ENCODE data around the gene VSNL1. TPM values are rescaled to one million over a fixed set of nuclear protein-coding genes. Genes with fewer than 3 reads are reported as not detected.

VSNL1 gene
- total RNA-seq, 3 donors from 2014 or later, result not detected

- Mint-ChIP-seq H3K27me3 (ENCODE audit: low read depth) (peaks cover 1% of the 10 kb centered on the region), H3K36me3 (ENCODE audit: insufficient read depth) (no peaks in the 10 kb centered on the region), H3K4me3 (no peak overlapping the region), H3K9me3 (no peaks in the 10 kb centered on the region), H3K4me1 (ENCODE audit: low read depth) (no peaks in the 10 kb centered on the region)
- ATAC-seq (no peak), DNase-seq (no peak)
These were observed 81.3 kb downstream of the VSNL1 start for GRCh38 chr2:17621781-17622180.

DNA sequence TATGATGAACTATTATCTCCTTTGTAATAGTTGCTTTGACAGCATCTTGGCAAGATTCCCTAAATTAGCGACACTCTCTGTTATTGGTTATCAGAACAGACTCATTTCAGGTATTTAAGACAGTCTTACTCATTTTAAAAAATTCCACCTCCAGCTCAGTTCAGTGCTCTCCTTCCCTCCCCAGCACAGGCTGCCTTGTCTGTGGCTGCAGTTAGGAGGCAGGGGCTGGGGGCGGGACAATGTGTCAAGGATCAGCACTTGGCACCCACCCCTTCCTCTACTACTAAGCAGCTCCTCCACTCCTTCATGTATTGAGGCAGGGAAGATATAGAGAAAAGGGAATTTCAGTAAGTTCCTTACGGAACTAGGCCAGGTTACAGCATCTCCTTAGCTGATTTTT, 85.0 kb downstream of the VSNL1 start:
- H3K36me3 Mint-ChIP-seq (ENCODE audit: insufficient read depth), result no peaks in the 10 kb centered on the region
- H3K9me3 Mint-ChIP-seq, result no peaks in the 10 kb centered on the region
- no peak for ATAC-seq
- H3K4me3 Mint-ChIP-seq, result no peak overlapping the region
- DNase-seq, result no peak
- H3K27me3 Mint-ChIP-seq (ENCODE audit: low read depth), result peaks cover 1% of the 10 kb centered on the region
- no peaks in the 10 kb centered on the region for H3K4me1 Mint-ChIP-seq (ENCODE audit: low read depth)

DNA sequence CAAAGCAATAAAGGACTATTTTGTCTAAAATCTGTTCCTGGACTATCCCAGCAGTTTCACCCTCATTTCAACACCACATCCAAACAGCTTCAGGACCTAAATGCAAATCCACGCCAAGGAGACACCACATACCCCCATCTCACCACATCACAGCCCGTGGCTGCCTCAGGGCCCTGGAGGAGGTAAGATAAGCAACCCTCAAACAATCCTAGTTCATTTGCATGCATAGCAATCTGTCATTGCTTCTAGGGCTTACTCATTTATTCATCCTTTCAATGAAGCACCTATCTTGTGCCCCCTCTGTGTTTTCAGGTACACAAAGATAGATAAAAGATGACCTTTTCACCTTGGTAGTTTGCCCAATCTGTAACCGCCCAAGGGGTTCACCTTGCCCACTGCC, 86.5 kb downstream of the VSNL1 start:
- no peaks in the 10 kb centered on the region for H3K36me3 Mint-ChIP-seq (ENCODE audit: insufficient read depth)
- H3K9me3 Mint-ChIP-seq, result no peaks in the 10 kb centered on the region
- H3K4me3 Mint-ChIP-seq, result no peak overlapping the region
- no peak for ATAC-seq
- peaks cover 1% of the 10 kb centered on the region for H3K27me3 Mint-ChIP-seq (ENCODE audit: low read depth)
- no peak for DNase-seq
- H3K4me1 Mint-ChIP-seq (ENCODE audit: low read depth), result no peaks in the 10 kb centered on the region

GRCh38 chr2:17627434-17627833, 86.9 kb downstream of the VSNL1 start:
- no peaks in the 10 kb centered on the region for H3K36me3 Mint-ChIP-seq (ENCODE audit: insufficient read depth)
- peaks cover 1% of the 10 kb centered on the region for H3K27me3 Mint-ChIP-seq (ENCODE audit: low read depth)
- no peaks in the 10 kb centered on the region for H3K9me3 Mint-ChIP-seq
- DNase-seq (no peak), ATAC-seq (no peak)
- H3K4me3 Mint-ChIP-seq, result no peak overlapping the region
- H3K4me1 Mint-ChIP-seq (ENCODE audit: low read depth), result no peaks in the 10 kb centered on the region

- DNase-seq (no peak), ATAC-seq (no peak)
- Mint-ChIP-seq H3K36me3 (ENCODE audit: insufficient read depth) (no peaks in the 10 kb centered on the region), H3K27me3 (ENCODE audit: low read depth) (peaks cover 1% of the 10 kb centered on the region), H3K9me3 (no peaks in the 10 kb centered on the region), H3K4me3 (no peak overlapping the region), H3K4me1 (ENCODE audit: low read depth) (no peaks in the 10 kb centered on the region)
These were observed 88.1 kb downstream of the VSNL1 start for GRCh38 chr2:17628349-17629261.

GRCh38 chr2:17630089-17630488, 89.6 kb downstream of the VSNL1 start:
- Mint-ChIP-seq H3K27me3 (ENCODE audit: low read depth) (no peaks in the 10 kb centered on the region), H3K9me3 (no peaks in the 10 kb centered on the region), H3K4me1 (ENCODE audit: low read depth) (no peaks in the 10 kb centered on the region), H3K4me3 (no peak overlapping the region), H3K36me3 (ENCODE audit: insufficient read depth) (no peaks in the 10 kb centered on the region)
- ATAC-seq, result no peak
- no peak for DNase-seq

DNA sequence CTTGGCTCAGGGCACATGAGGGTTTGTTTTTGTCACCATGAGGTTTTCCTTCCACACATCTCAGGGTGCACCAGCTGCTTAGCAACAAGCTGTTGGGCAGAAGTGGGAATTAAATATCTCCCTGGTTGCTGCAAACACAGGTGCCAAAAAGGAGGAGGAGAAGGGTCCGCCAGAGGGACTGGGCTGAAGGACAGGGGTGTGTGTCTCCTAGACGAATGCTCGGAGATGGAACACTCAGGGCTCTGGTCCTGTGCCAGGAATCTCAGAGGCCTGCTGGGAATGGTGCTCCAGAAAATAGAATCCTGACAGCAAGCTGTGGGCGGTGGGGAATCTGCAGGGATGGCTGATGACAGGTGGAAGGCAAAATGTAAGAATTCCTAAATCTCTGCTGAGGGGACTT, 94.5 kb downstream of the VSNL1 start:
- H3K4me3 Mint-ChIP-seq, result no peak overlapping the region
- no peaks in the 10 kb centered on the region for H3K4me1 Mint-ChIP-seq (ENCODE audit: low read depth)
- ATAC-seq (no peak), DNase-seq (no peak)
- no peaks in the 10 kb centered on the region for H3K9me3 Mint-ChIP-seq
- no peaks in the 10 kb centered on the region for H3K36me3 Mint-ChIP-seq (ENCODE audit: insufficient read depth)
- peaks cover 3% of the 10 kb centered on the region for H3K27me3 Mint-ChIP-seq (ENCODE audit: low read depth)

DNA sequence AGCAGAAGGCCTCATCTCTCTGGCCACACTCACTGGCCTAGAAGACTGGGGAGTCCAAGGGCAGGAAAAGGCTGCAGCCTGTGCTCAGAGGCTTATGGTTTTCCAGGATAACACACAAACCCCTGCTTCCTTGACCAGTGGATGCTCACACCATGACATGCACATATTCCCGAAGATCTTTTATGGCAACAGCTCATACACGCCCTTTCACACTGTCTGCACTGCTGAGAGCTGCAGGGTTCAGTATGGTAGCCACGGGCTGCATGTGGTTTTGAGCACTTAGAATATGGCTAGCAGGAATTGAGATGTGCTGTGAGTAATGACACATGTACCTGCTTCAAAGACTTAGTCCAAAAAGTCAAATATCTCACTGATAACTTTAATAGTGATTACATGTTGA, 95.8 kb downstream of the VSNL1 start:
- Mint-ChIP-seq H3K9me3 (no peaks in the 10 kb centered on the region), H3K27me3 (ENCODE audit: low read depth) (peaks cover 3% of the 10 kb centered on the region), H3K36me3 (ENCODE audit: insufficient read depth) (no peaks in the 10 kb centered on the region), H3K4me1 (ENCODE audit: low read depth) (no peaks in the 10 kb centered on the region), H3K4me3 (no peak overlapping the region)
- no peak for DNase-seq
- no peak for ATAC-seq

DNA sequence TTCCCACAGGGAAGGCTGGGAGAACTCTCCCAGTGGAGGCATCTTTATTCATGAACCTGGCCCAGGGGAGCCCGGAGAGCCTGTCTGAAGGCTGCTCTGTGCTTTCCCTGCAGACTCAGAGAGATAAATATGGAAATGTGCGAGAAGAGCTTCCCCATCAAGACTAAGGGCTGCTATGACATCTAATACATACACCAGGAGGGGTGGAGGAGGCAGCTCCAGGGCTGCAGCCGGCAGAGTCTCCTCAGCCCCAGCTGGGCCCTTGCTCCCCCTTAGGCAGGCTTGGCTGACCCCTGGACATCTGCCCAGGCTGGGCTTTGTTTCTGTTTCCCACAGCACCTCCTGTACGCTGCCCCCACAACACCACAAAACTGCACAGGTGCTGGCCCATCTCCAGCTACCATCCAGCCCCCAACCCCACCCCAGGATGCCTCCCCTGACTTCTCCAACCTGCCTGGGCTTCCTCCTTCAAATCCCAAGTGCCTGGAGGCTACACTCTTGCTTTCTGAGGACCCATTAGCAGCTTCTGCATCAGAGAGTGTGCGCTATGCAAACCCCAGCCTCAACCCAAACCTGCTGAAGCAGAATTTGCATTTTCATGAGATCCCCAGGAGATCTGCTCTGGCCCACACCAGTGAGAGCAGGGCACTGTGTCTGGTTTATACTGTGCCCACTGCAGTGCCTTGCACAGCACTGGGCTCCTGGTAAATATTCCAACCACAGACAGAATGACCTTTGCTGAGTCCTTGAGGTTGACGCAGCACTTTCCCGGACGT, 96.8 kb downstream of the VSNL1 start:
- ATAC-seq, result no peak
- Mint-ChIP-seq H3K9me3 (no peaks in the 10 kb centered on the region), H3K4me1 (ENCODE audit: low read depth) (no peaks in the 10 kb centered on the region), H3K27me3 (ENCODE audit: low read depth) (peaks cover 3% of the 10 kb centered on the region), H3K4me3 (no peak overlapping the region), H3K36me3 (ENCODE audit: insufficient read depth) (no peaks in the 10 kb centered on the region)
- no peak for DNase-seq

DNA sequence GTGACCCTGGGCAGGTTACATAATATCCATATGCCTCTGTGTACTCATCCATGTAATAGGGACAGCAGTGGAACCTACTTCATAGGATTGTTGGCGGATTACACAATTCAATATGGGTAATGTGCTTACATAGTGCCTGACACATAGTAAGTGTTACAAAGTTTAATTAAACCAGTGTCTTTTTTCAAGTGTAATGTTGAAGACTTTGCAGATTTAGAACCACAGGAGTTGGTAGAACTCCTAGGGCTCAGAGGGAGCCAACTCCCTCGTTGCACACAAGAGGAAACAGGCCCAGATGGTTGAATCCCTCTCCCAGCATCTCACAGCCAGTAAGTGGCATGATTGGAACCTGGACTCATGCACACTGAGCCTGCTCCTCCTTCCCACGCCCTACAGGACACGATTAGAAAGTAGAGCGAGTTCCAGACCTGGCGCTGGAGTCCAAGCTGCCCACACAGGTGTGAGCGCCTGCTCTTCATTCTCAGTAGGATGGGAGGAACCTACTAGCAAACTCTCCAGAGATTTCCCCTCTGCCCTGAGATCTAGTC, 97.8 kb downstream of the VSNL1 start:
- H3K4me1 Mint-ChIP-seq (ENCODE audit: low read depth), result peaks cover 2% of the 10 kb centered on the region
- H3K9me3 Mint-ChIP-seq, result no peaks in the 10 kb centered on the region
- H3K4me3 Mint-ChIP-seq, result no peak overlapping the region
- ATAC-seq (no peak), DNase-seq (no peak)
- peaks cover 3% of the 10 kb centered on the region for H3K27me3 Mint-ChIP-seq (ENCODE audit: low read depth)
- no peaks in the 10 kb centered on the region for H3K36me3 Mint-ChIP-seq (ENCODE audit: insufficient read depth)

- Mint-ChIP-seq H3K9me3 (no peaks in the 10 kb centered on the region), H3K4me1 (ENCODE audit: low read depth) (peaks cover 2% of the 10 kb centered on the region), H3K27me3 (ENCODE audit: low read depth) (peaks cover 3% of the 10 kb centered on the region), H3K36me3 (ENCODE audit: insufficient read depth) (no peaks in the 10 kb centered on the region), H3K4me3 (no peak overlapping the region)
- no peak for ATAC-seq
- DNase-seq, result no peak
These were observed 99.9 kb downstream of the VSNL1 start for GRCh38 chr2:17640406-17640805.

GRCh38 chr2:17643031-17643615, 102.6 kb downstream of the VSNL1 start:
- no peak for DNase-seq
- Mint-ChIP-seq H3K27me3 (ENCODE audit: low read depth) (no peaks in the 10 kb centered on the region), H3K9me3 (no peaks in the 10 kb centered on the region), H3K4me3 (no peak overlapping the region), H3K36me3 (ENCODE audit: insufficient read depth) (no peaks in the 10 kb centered on the region), H3K4me1 (ENCODE audit: low read depth) (peaks cover 4% of the 10 kb centered on the region)
- ATAC-seq, result peak; percentile 65 to 69

- H3K27me3 Mint-ChIP-seq (ENCODE audit: low read depth), result no peaks in the 10 kb centered on the region
These were observed 104.7 kb downstream of the VSNL1 start for GRCh38 chr2:17644997-17645720.

DNA sequence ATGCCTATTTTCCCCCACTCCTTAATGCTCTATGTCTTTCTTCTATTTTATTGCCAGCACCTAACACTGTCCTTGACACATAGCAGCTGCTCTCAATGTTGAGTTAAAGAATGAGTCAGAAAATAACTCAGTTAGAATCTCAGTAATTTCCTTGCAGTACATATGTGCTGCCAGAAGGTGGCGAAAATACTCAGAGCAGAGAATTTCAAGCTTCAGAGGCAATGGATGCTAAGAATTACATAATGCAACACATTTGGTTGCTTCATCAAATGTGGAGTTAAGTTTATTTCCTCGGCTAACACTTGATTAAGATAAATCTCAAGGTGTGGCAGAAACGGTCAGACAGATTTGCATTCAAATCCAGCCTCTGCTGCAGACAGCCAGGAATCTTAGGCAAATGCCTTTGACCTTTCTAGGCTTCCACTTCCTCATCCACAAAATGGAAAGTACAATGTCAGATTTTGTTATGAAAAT, 105.6 kb downstream of the VSNL1 start:
- Mint-ChIP-seq H3K27me3 (ENCODE audit: low read depth) (no peaks in the 10 kb centered on the region), H3K4me1 (ENCODE audit: low read depth) (peaks cover 4% of the 10 kb centered on the region), H3K36me3 (ENCODE audit: insufficient read depth) (no peaks in the 10 kb centered on the region), H3K9me3 (no peaks in the 10 kb centered on the region), H3K4me3 (no peak overlapping the region)
- ATAC-seq (peak; percentile 68 to 76), DNase-seq (peak; percentile 17)

More at GRCh38 chr2:17644997-17645720, 104.7 kb downstream of the VSNL1 start:
- DNase-seq (no peak), ATAC-seq (no peak)
- Mint-ChIP-seq H3K4me1 (ENCODE audit: low read depth) (peaks cover 4% of the 10 kb centered on the region), H3K9me3 (no peaks in the 10 kb centered on the region), H3K36me3 (ENCODE audit: insufficient read depth) (no peaks in the 10 kb centered on the region), H3K4me3 (no peak overlapping the region)

Data from activated T-cell treated with anti-CD3 and anti-CD28 coated beads, Interleukin-2, amount 50 U/mL, for 4 hours (primary cell).